ENCODE results near the gene RFX4. TPM values are rescaled to one million over a fixed set of nuclear protein-coding genes. Genes with fewer than 3 reads are reported as not detected.

RFX4 gene
- not detected in 2 replicates for total RNA-seq

DNA sequence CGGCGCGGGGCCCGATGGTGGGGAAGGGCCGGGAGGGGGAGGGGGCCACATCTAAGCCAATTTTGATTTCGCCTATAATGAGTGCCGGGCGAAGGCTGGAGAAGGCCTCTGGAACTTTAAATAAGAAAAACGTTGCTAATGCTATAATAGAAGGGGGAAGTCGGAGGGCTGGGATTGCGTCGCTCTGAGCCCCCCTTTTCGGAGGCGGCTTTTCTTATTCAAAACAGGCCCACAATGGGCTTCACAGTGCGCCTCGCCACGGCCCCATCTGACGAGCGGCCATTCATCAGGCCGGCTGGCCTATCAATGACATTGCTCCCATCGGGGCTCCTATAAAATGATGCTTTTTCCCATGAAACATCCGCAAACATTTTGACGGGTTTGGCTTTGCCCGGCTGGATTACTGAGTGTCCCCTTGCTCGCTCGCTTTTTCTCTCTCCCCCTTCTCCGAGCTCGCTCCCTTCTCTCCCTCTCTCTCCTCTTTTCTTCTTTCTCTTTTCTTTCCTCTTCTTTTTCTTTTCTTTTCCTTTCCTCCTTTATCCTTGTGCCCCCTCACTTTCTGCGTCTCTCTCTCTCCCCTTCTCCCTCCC is at the start of gene RFX4:
Gene RFX4, plus strand, starts transcription at position 364 of the 590 bp plus-strand sequence. CDS start 317 bp downstream, outside the sequence.

DNA sequence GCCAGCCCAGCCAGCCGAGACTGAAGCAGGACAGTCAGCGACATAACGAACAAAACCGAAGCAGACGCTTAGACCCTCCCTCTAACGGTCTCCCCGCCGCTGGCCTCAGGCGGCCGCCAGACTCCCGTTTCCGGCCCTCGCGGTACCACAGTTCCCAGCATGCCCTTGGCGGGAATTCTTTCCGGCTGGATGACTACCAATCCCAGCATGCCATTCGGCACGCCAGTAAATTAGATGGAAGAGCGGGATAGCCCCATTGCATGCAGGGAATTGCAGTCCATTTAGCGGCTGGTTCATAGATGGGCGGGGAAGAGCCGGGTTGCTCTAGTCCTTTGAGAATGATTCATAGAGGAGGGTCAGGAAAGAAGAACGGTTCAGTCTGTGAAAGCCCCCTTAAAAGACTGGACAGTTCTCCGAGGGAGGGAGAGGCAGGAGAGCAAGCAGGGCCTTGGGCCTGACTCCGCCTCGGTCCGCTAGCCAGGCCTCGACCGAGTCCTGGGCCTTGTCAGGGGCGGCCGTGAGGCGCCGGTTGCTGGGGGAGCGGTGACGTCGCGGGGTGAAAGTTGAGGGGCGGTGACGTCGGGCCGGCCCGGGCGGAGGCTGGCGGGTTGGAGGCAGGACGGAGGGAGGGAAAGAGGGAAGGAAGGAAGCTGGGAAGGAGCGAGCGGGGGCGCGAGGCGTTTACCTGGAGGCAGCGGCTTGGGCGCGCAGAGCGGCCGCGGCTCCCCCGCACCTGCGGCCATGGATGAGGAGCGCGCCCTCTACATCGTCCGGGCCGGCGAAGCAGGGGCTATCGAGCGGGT is 191.4 kb downstream of the RFX4 start, which contains the start of gene RIC8B:
Gene RIC8B, plus strand, starts transcription at position 678 of the 803 bp plus-strand sequence. Its CDS starts 64 bp downstream, at position 742.

Other genes with a start within 250 kb of the RFX4 start
- gene POLR3B, start 225.3 kb upstream of the RFX4 start, total RNA-seq, result 9.2 and 13.9 TPM in 2 replicates
- 9.2 and 10.9 TPM in 2 replicates for gene RIC8B, start 191.7 kb downstream of the RFX4 start, total RNA-seq